ENCODE measurements around the gene PSMB3.

DNA sequence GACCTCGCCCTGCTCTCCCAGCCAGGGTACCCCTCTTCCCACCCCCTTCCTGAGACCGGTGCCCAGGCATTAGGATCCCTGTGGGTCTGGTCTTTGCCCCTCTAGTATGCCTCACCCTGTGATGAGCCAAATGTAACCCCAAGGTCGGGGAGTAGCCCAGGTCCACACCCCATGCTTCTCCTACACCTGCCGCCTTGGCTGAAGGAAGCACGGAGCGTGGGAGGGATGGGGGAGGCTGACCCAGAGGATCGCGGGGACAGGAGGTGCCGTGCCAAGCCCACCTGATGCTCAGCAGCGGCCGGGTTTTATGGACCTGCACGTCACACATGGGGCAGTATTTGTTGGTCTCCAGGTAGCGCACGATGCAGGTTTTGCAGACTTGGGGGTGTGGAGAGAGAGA is 13.2 kb upstream of the PSMB3 start:
- TF ChIP-seq, protein P1, sequence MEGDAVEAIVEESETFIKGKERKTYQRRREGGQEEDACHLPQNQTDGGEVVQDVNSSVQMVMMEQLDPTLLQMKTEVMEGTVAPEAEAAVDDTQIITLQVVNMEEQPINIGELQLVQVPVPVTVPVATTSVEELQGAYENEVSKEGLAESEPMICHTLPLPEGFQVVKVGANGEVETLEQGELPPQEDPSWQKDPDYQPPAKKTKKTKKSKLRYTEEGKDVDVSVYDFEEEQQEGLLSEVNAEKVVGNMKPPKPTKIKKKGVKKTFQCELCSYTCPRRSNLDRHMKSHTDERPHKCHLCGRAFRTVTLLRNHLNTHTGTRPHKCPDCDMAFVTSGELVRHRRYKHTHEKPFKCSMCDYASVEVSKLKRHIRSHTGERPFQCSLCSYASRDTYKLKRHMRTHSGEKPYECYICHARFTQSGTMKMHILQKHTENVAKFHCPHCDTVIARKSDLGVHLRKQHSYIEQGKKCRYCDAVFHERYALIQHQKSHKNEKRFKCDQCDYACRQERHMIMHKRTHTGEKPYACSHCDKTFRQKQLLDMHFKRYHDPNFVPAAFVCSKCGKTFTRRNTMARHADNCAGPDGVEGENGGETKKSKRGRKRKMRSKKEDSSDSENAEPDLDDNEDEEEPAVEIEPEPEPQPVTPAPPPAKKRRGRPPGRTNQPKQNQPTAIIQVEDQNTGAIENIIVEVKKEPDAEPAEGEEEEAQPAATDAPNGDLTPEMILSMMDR (conservative IDR thresholded peaks at IDR 0.05; ENCODE audit: low read length): no peak
- no peak for TF ChIP-seq EZH2phosphoT487 (IDR thresholded peaks at IDR 0.05; ENCODE audit: borderline replicate concordance, low read depth, low read length)
